AG04450 (cell line): ENCODE data around the gene CHCHD4. TPM values are rescaled to one million over a fixed set of nuclear protein-coding genes. Genes with fewer than 3 reads are reported as not detected.

ENCODE experiments used
- CTCF ChIA-PET: fragments of 300-600, 350-600 bp; formaldehyde crosslinking; extraction: SDS; loops from one replicate; lab custom pipeline; 2022; ENCODE audit warnings: antibody characterized with exemption, inconsistent platforms; lab: Charles Lee
- POLR2A ChIA-PET: fragments of 350-600 bp; formaldehyde crosslinking; extraction: SDS; loops from one replicate; lab custom pipeline; 2021; ENCODE audit warnings: antibody characterized with exemption, inconsistent platforms; lab: Yijun Ruan, JAX
- DNase-seq: peaks from one replicate; pipeline ENCODE4 v3.0.0-alpha.2; 2011; ENCODE audit warnings: low read depth, low spot score
- H3K27ac ChIP-seq: one replicate; pipeline ENCODE4 v1.5.1; 2012; ENCODE audit warnings: low read depth, low read length, control low read depth
- H3K27me3 ChIP-seq: one replicate; pipeline ENCODE4 v1.6.0; 2012; ENCODE audit warnings: low read length; ENCODE audit not compliant: control insufficient read depth, insufficient read depth
- H3K4me3 ChIP-seq: 2 replicates; pipeline ENCODE4 v1.5.1; 2011; ENCODE audit warnings: mild to moderate bottlenecking, low read depth, low read length, control low read depth
- H3K9me3 ChIP-seq: 2 replicates; pipeline ENCODE4 v1.5.1; 2012; ENCODE audit warnings: low read length; ENCODE audit not compliant: control insufficient read depth, insufficient read depth
- polyA plus RNA-seq: library from polyadenylated mRNA; depleted of rRNA; stranded (reverse); fragments of >200 nt; gene quantifications from 2 replicates; pipeline ENCODE4 v1.2.3, GENCODE V29; 2011
- TF ChIP-seq, protein P1 (sequence below): IDR thresholded peaks from 2 replicates; pipeline ENCODE4 v1.5.1; 2011; ENCODE audit warnings: low read depth, low read length, control low read depth, inconsistent platforms

The CHCHD4 gene
- polyA plus RNA-seq, 1 experiment: 11.4 TPM

DNA sequence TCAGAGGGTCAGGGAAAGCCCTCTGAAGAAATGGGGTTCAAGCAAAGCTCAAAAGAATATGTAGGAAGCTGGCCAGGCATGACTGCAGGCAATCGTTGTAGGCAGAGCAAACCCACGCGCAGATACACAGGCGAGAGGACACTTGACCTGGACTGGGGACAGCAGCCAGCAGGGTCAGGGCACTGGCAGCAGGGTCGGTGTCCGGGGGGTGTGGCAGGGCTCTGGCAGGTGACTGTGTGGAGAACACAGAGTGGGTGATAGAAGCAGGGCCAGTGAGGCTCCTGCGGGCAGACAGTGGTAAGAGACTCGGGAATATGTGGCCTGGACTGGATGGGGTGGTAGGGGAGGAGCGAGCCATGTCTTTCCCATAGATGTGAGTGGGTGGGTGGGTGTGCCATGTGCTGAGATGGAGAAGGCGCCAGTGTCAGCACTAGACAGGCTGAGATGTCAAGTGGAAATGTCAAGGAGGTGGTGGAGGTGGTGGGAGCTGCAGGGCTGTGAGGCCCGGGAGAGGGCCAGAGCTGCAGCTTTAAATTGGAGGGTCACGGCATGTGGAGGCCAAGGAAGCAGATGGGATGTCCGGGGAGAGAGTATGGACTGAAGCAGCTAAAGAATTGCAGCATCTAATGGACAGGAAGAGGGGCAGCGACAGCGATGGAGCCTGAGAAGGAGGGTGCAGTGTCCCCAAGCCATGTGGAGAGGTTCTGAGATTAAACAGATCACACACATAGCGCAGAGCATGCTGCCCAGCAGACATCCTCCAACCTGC, 13.6 kb upstream of the CHCHD4 start:
- ChIA-PET POLR2A (interaction anchor here (2.8 kb wide), 1 partner anchor 13 kb away, joined by 18 read pairs; the partner anchor contains the start of genes CHCHD4 and TMEM43), CTCF (interaction anchor here (1.4 kb wide), 1 partner anchor 13 kb away, joined by 3 read pairs; no protein-coding TSS in a partner anchor)
- no peaks in the 10 kb centered on the region for H3K27me3 ChIP-seq
- H3K9me3 ChIP-seq: no peaks in the 10 kb centered on the region
- H3K27ac ChIP-seq: no peak overlapping the region
- H3K4me3 ChIP-seq: no peak overlapping the region
- DNase-seq: no peak
- TF ChIP-seq, protein P1, sequence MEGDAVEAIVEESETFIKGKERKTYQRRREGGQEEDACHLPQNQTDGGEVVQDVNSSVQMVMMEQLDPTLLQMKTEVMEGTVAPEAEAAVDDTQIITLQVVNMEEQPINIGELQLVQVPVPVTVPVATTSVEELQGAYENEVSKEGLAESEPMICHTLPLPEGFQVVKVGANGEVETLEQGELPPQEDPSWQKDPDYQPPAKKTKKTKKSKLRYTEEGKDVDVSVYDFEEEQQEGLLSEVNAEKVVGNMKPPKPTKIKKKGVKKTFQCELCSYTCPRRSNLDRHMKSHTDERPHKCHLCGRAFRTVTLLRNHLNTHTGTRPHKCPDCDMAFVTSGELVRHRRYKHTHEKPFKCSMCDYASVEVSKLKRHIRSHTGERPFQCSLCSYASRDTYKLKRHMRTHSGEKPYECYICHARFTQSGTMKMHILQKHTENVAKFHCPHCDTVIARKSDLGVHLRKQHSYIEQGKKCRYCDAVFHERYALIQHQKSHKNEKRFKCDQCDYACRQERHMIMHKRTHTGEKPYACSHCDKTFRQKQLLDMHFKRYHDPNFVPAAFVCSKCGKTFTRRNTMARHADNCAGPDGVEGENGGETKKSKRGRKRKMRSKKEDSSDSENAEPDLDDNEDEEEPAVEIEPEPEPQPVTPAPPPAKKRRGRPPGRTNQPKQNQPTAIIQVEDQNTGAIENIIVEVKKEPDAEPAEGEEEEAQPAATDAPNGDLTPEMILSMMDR: no peak

DNA sequence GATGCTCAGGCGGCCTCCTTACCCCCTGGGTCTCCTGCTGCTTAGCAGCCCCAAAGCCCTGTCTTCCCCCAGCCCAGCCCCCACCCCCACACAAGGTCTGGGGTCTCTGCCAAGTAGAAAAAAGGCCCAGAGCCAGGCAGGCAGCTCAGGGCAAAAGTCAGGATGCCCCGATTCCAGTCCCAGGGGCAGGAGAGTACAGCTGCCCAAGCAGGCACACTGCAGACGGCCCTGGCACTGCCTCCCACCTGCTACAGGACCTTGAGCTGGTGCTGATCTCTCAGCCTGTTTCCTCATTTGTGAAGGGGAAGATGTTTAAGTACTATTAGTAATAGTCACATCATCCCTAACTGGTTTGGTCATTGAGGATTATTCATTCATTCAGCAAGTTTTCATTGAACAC, 12.8 kb upstream of the CHCHD4 start:
- no peaks in the 10 kb centered on the region for H3K9me3 ChIP-seq
- ChIA-PET POLR2A (interaction anchor here (0.9 to 2.8 kb wide), 2 partner anchors 10 to 12 kb away, joined by 3 to 18 read pairs; partner anchors contain the start of genes CHCHD4 and TMEM43), CTCF (no interaction called here)
- DNase-seq: no peak
- no peaks in the 10 kb centered on the region for H3K27me3 ChIP-seq
- no peak overlapping the region for H3K27ac ChIP-seq
- H3K4me3 ChIP-seq: no peak overlapping the region
- TF ChIP-seq, protein P1: no peak

DNA sequence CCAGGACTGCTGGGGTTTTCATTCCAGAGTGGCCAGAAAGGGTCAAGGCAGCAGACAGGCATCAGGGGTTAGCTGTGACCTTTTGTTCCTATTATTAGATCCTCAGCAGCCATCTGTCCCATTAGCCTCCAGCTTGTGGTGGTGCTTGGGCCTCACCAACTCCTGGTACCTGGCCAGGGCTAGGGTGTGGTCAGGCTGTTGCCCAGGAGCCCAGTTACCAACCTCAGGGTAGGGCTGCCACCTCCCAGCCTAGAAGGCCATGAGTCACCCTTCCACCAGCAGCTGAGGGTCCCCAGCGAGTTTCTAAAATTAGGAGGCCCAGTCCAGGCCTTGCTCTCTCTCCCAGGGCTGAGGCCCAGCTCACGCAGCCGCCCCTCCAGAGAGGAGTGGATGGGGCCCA, 12.3 kb upstream of the CHCHD4 start:
- CTCF ChIA-PET: no interaction called here
- TF ChIP-seq, protein P1: no peak
- no peak overlapping the region for H3K27ac ChIP-seq
- H3K27me3 ChIP-seq: no peaks in the 10 kb centered on the region
- POLR2A ChIA-PET: interaction anchor here (0.9 to 2.8 kb wide), 3 partner anchors 10 to 12 kb away, joined by 3 to 18 read pairs (median 4); partner anchors contain the start of genes CHCHD4 and TMEM43
- no peaks in the 10 kb centered on the region for H3K9me3 ChIP-seq
- no peak for DNase-seq
- H3K4me3 ChIP-seq: no peak overlapping the region

DNA sequence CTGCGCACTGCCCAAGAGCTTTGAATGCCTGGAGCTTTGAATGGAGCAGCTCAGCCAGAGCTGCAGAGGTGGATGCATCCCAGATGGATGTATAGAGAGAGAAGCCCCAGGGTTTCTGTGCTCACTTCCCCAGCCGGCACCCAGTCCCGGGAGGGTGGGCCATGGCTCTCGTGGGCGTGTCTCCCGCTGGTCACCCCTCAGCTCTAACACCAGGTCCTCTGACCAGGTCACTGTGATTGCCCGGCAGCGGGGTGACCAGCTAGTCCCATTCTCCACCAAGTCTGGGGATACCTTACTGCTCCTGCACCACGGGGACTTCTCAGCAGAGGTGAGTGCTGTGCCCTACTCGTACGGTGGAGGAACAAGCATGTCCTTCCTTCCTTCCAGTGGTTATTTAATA, 10.9 kb upstream of the CHCHD4 start:
- DNase-seq: no peak
- CTCF ChIA-PET: no interaction called here
- Histone ChIP-seq H3K27ac (no peak overlapping the region), H3K27me3 (no peaks in the 10 kb centered on the region), H3K4me3 (no peak overlapping the region), H3K9me3 (no peaks in the 10 kb centered on the region)
- TF ChIP-seq, protein P1: no peak
- POLR2A ChIA-PET: interaction anchor here (0.9 kb wide), 1 partner anchor 43 kb away, joined by 3 read pairs; the partner anchor contains the start of genes LSM3 and XPC

DNA sequence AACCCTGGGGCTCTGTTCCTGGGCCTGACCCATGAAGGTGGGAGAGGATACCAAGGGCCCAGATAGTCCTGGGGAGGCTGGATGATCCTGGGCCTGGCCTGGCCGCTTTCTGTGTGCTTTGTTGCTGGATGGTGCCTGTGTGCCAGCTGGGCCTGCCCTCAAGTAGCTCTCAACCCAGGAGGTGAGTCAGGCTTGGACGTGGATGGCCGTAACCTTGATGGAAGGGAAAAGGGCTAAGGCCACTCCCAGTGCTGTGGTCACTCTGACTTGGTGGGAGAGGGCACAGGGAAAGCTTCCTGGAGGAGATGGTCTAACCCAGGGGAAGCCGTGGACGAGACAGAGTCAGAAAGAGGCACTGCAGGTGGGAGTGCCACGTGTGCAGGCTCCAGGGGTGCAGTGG, 9.6 kb upstream of the CHCHD4 start:
- Histone ChIP-seq H3K27ac (no peak overlapping the region), H3K9me3 (no peaks in the 10 kb centered on the region), H3K27me3 (no peaks in the 10 kb centered on the region), H3K4me3 (no peak overlapping the region)
- CTCF ChIA-PET: no interaction called here
- no peak for DNase-seq
- POLR2A ChIA-PET: interaction anchor here (0.8 to 1.9 kb wide), 2 partner anchors 10 to 44 kb away, joined by 4 read pairs; partner anchors contain the start of genes CHCHD4, LSM3, TMEM43 and XPC
- TF ChIP-seq, protein P1: no peak
